ENCODE results near the gene FAM186B. TPM values are rescaled to one million over a fixed set of nuclear protein-coding genes. Genes with fewer than 3 reads are reported as not detected.

Gene FAM186B
- total RNA-seq, 1 donor = under 0.01 TPM

GRCh38 chr12:49635036-49635435, 29.6 kb upstream of the FAM186B start:
- DNase-seq (ENCODE audit: low read depth) = no peak
- no peak overlapping the region for H3K4me3 ChIP-seq (ENCODE audit: low read depth, low read length)
- TF ChIP-seq CTCF (IDR thresholded peaks at IDR 0.05; ENCODE audit: insufficient read depth, low read depth, low read length) = no peak

- H3K4me3 ChIP-seq (ENCODE audit: low read depth, low read length) = no peak overlapping the region
- no peak for DNase-seq (ENCODE audit: low read depth)
- TF ChIP-seq CTCF (IDR thresholded peaks at IDR 0.05; ENCODE audit: insufficient read depth, low read depth, low read length) = no peak
Observed at GRCh38 chr12:49633703-49634345, 28.4 kb upstream of the FAM186B start.

- no peak for TF ChIP-seq CTCF (IDR thresholded peaks at IDR 0.05; ENCODE audit: insufficient read depth, low read depth, low read length)
- no peak overlapping the region for H3K4me3 ChIP-seq (ENCODE audit: low read depth, low read length)
- no peak for DNase-seq (ENCODE audit: low read depth)
Observed at GRCh38 chr12:49632986-49633702, 27.7 kb upstream of the FAM186B start.

GRCh38 chr12:49632401-49632800, 27.0 kb upstream of the FAM186B start:
- DNase-seq (ENCODE audit: low read depth) = no peak
- no peak for TF ChIP-seq CTCF (IDR thresholded peaks at IDR 0.05; ENCODE audit: insufficient read depth, low read depth, low read length)

GRCh38 chr12:49631336-49631907, 26.0 kb upstream of the FAM186B start:
- DNase-seq (ENCODE audit: low read depth) = no peak
- no peak for TF ChIP-seq CTCF (IDR thresholded peaks at IDR 0.05; ENCODE audit: insufficient read depth, low read depth, low read length)
- H3K4me3 ChIP-seq (ENCODE audit: low read depth, low read length) = no peak overlapping the region

More at GRCh38 chr12:49632401-49632800, 27.0 kb upstream of the FAM186B start:
- no peak overlapping the region for H3K4me3 ChIP-seq (ENCODE audit: low read depth, low read length)

GRCh38 chr12:49627752-49628360, 22.4 kb upstream of the FAM186B start:
- no peak for TF ChIP-seq CTCF (IDR thresholded peaks at IDR 0.05; ENCODE audit: insufficient read depth, low read depth, low read length)
- no peak overlapping the region for H3K4me3 ChIP-seq (ENCODE audit: low read depth, low read length)
- no peak for DNase-seq (ENCODE audit: low read depth)
